Activated B cell treated with CpG ODN at 0.5 μM for 24 hours (primary cell): ENCODE measurements around the gene PHOX2A. TPM values are rescaled to one million over a fixed set of nuclear protein-coding genes. Genes with fewer than 3 reads are reported as not detected.

Experiments used
- ATAC-seq: fragments of 200-7000 bp; cut with Tn5 transposase; one replicate; pipeline ENCODE4 v1.10.0; 2021; ENCODE audit warnings: low read depth, mild to moderate bottlenecking, moderate library complexity
- CTCF ChIA-PET: fragments of 350-600 bp; sonication (Branson Sonifier 250); formaldehyde crosslinking; loops from one replicate; lab custom pipeline; 2021; ENCODE audit warnings: antibody characterized with exemption; lab: Charles Lee
- POLR2A ChIA-PET: fragments of 350-600 bp; sonication (Branson Sonifier 250); formaldehyde crosslinking; loops from one replicate; lab custom pipeline; 2021; ENCODE audit warnings: antibody characterized with exemption; lab: Charles Lee
- DNase-seq: peaks from one replicate; pipeline ENCODE4 v3.0.0; 2022
- H3K27ac Mint-ChIP-seq: one replicate; pipeline ENCODE4 v1.8.0; 2020; ENCODE audit warnings: mixed read lengths
- H3K27me3 Mint-ChIP-seq: one replicate; pipeline ENCODE4 v1.8.0; 2021; ENCODE audit warnings: mixed read lengths
- H3K36me3 Mint-ChIP-seq: one replicate; pipeline ENCODE4 v1.8.0; 2021; ENCODE audit warnings: low read depth, mixed read lengths
- H3K4me1 Mint-ChIP-seq: one replicate; pipeline ENCODE4 v1.8.0; 2021; ENCODE audit warnings: mixed read lengths
- H3K4me3 Mint-ChIP-seq: one replicate; pipeline ENCODE4 v1.8.0; 2020; ENCODE audit warnings: mild to moderate bottlenecking, mixed read lengths
- H3K9me3 Mint-ChIP-seq: one replicate; pipeline ENCODE4 v1.8.0; 2020; ENCODE audit warnings: mixed read lengths
- CTCF ChIP-seq: fragments of 200-600 bp; IDR thresholded peaks from one replicate; pipeline ENCODE4 v1.8.0; 2022; ENCODE audit warnings: antibody characterized with exemption, mild to moderate bottlenecking
- intact Hi-C: fragments of 100-400 bp; cut with micrococcal nuclease; formaldehyde crosslinking; loops from one replicate; pipeline ENCODE4 v1.15.1; 2024
- total RNA-seq: library from RNA; stranded (reverse); gene quantifications from 2 replicates; pipeline ENCODE4 v1.2.3, GENCODE V29; 2022

Gene PHOX2A
- total RNA-seq, 1 donor from 2014 or later: not detected

- Mint-ChIP-seq H3K4me3 (no peak overlapping the region), H3K36me3 (no peaks in the 10 kb centered on the region), H3K27ac (no peak overlapping the region), H3K9me3 (no peaks in the 10 kb centered on the region), H3K4me1 (no peaks in the 10 kb centered on the region), H3K27me3 (no peaks in the 10 kb centered on the region)
- intact Hi-C loops: no loop called here
- no peak for TF ChIP-seq CTCF
- POLR2A ChIA-PET: no interaction called here
- CTCF ChIA-PET: no interaction called here
- ATAC-seq (no peak), DNase-seq (no peak)
These were observed 48.3 kb downstream of the PHOX2A start for GRCh38 chr11:72195518-72196270.

DNA sequence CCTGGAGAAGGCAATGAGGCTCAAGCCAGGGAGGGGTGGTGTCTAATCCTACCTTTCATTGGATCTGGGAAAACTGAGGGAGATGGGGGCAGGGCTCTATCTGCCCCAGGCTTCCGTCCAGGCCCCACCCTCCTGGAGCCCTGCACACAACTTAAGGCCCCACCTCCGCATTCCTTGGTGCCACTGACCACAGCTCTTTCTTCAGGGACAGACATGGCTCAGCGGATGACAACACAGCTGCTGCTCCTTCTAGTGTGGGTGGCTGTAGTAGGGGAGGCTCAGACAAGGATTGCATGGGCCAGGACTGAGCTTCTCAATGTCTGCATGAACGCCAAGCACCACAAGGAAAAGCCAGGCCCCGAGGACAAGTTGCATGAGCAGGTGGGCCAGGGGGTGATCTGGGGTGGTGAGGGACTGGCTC, 52.0 kb downstream of the PHOX2A start, which contains the start of gene FOLR1:
Gene FOLR1 (plus strand): TSS at position 180 of the 421 bp plus-strand sequence. CDS start 34 bp downstream, at position 214.
- Mint-ChIP-seq H3K4me1 (no peaks in the 10 kb centered on the region), H3K4me3 (no peak within 1 kb of the TSS), H3K9me3 (no peaks in the 10 kb centered on the region), H3K27me3 (no peaks in the 10 kb centered on the region), H3K27ac (no peak within 1 kb of the TSS), H3K36me3 (no peaks in the 10 kb centered on the region)
- no peak for TF ChIP-seq CTCF
- DNase-seq (no peak), ATAC-seq (no peak)
- ChIA-PET POLR2A (no interaction called here), CTCF (no interaction called here)
- intact Hi-C loops: no loop called here

- no peak for ATAC-seq
- no peak overlapping the region for H3K27ac Mint-ChIP-seq
- POLR2A ChIA-PET: no interaction called here
These were observed 53.3 kb downstream of the PHOX2A start for GRCh38 chr11:72190631-72191071.

GRCh38 chr11:72189455-72190250, 54.3 kb downstream of the PHOX2A start:
- Mint-ChIP-seq H3K9me3 (no peaks in the 10 kb centered on the region), H3K4me1 (no peaks in the 10 kb centered on the region), H3K4me3 (no peak overlapping the region), H3K27me3 (no peaks in the 10 kb centered on the region), H3K36me3 (no peaks in the 10 kb centered on the region), H3K27ac (no peak overlapping the region)
- intact Hi-C loops: no loop called here
- TF ChIP-seq CTCF: no peak
- ChIA-PET CTCF (no interaction called here), POLR2A (no interaction called here)
- no peak for ATAC-seq
- no peak for DNase-seq

More at GRCh38 chr11:72190631-72191071, 53.3 kb downstream of the PHOX2A start:
- DNase-seq: no peak
- no peaks in the 10 kb centered on the region for H3K27me3 Mint-ChIP-seq
- H3K4me1 Mint-ChIP-seq: no peaks in the 10 kb centered on the region
- no peaks in the 10 kb centered on the region for H3K9me3 Mint-ChIP-seq
- no peaks in the 10 kb centered on the region for H3K36me3 Mint-ChIP-seq
- TF ChIP-seq CTCF: no peak
- no peak overlapping the region for H3K4me3 Mint-ChIP-seq
- CTCF ChIA-PET: no interaction called here
- intact Hi-C loops: no loop called here

Other genes with a start within 250 kb of the PHOX2A start
- 26.8 and 27.5 TPM in 2 replicates for gene IL18BP, start 245.3 kb downstream of the PHOX2A start, total RNA-seq
- 146 and 163 TPM in 2 replicates for gene NUMA1, start 163.6 kb downstream of the PHOX2A start, total RNA-seq
- gene LRRC51, start 163.3 kb downstream of the PHOX2A start, total RNA-seq: 4.1 and 4.5 TPM in 2 replicates
- gene LAMTOR1, start 140.9 kb downstream of the PHOX2A start, total RNA-seq: 87.2 and 87.6 TPM in 2 replicates
- gene TOMT, start 138.3 kb downstream of the PHOX2A start, total RNA-seq: not detected in 2 replicates
- 44.4 and 56.3 TPM in 2 replicates for gene ANAPC15, start 131.5 kb downstream of the PHOX2A start, total RNA-seq
- not detected in 2 replicates for gene FOLR3, start 108.5 kb downstream of the PHOX2A start, total RNA-seq
- gene FOLR1, start 52.0 kb downstream of the PHOX2A start, total RNA-seq: not detected in 2 replicates
- 0.67 and 0.76 TPM in 2 replicates for gene FOLR2, start 27.4 kb downstream of the PHOX2A start, total RNA-seq
- gene INPPL1, start 19.4 kb downstream of the PHOX2A start, total RNA-seq: 107 and 129 TPM in 2 replicates
- 25.7 and 28.8 TPM in 2 replicates for gene CLPB, start 190.4 kb upstream of the PHOX2A start, total RNA-seq